GM04503 (cell line): ENCODE data around the gene CEP295NL.

Source experiments
- DNase-seq: peaks from one replicate; pipeline ENCODE4 v3.0.0-alpha.2; 2012; ENCODE audit warnings: low read depth

CEP295NL gene

GRCh38 chr17:78864117-78864516, 38.9 kb downstream of the CEP295NL start:
- no peak for DNase-seq

- DNase-seq, result peak; percentile 93
Observed at GRCh38 chr17:78862073-78863023, 40.7 kb downstream of the CEP295NL start.

- no peak for DNase-seq
Observed at GRCh38 chr17:78861229-78861628, 41.8 kb downstream of the CEP295NL start.

GRCh38 chr17:78859051-78859450, 44.0 kb downstream of the CEP295NL start:
- no peak for DNase-seq

GRCh38 chr17:78857266-78857665, 45.7 kb downstream of the CEP295NL start:
- DNase-seq, result no peak

GRCh38 chr17:78855561-78856165, 47.3 kb downstream of the CEP295NL start:
- DNase-seq, result no peak

- DNase-seq, result no peak
Observed at GRCh38 chr17:78854508-78854907, 48.5 kb downstream of the CEP295NL start.

- DNase-seq, result no peak
Observed at GRCh38 chr17:78853926-78854394, 49.0 kb downstream of the CEP295NL start.

GRCh38 chr17:78852709-78853121, 50.3 kb downstream of the CEP295NL start:
- no peak for DNase-seq

- no peak for DNase-seq
Observed at GRCh38 chr17:78849026-78849425, 54.0 kb downstream of the CEP295NL start.

GRCh38 chr17:78847052-78847451, 55.9 kb downstream of the CEP295NL start:
- no peak for DNase-seq

- DNase-seq, result no peak
Observed at GRCh38 chr17:78844301-78845005, 58.5 kb downstream of the CEP295NL start.

GRCh38 chr17:78842881-78843565, 60.0 kb downstream of the CEP295NL start:
- no peak for DNase-seq

- peak; percentile 80 for DNase-seq
Observed at GRCh38 chr17:78840780-78841611, 62.0 kb downstream of the CEP295NL start, which contains the start of gene USP36. Gene USP36 (minus strand): TSS chr17:78840814. CDS start chr17:78836363, 4,451 bp downstream.
